Activated CD4-positive, CD25-positive, alpha-beta regulatory T cell treated with anti-CD3 and anti-CD28 coated beads, Interleukin-2, amount 50 U/mL, for 16 hours (primary cell): Measurements from ENCODE around the gene GMPR2.

Source experiments
- DNase-seq: peaks from one replicate; pipeline ENCODE4 v3.0.0-alpha.2; 2020; ENCODE audit warnings: low read depth, low spot score

The GMPR2 gene

DNA sequence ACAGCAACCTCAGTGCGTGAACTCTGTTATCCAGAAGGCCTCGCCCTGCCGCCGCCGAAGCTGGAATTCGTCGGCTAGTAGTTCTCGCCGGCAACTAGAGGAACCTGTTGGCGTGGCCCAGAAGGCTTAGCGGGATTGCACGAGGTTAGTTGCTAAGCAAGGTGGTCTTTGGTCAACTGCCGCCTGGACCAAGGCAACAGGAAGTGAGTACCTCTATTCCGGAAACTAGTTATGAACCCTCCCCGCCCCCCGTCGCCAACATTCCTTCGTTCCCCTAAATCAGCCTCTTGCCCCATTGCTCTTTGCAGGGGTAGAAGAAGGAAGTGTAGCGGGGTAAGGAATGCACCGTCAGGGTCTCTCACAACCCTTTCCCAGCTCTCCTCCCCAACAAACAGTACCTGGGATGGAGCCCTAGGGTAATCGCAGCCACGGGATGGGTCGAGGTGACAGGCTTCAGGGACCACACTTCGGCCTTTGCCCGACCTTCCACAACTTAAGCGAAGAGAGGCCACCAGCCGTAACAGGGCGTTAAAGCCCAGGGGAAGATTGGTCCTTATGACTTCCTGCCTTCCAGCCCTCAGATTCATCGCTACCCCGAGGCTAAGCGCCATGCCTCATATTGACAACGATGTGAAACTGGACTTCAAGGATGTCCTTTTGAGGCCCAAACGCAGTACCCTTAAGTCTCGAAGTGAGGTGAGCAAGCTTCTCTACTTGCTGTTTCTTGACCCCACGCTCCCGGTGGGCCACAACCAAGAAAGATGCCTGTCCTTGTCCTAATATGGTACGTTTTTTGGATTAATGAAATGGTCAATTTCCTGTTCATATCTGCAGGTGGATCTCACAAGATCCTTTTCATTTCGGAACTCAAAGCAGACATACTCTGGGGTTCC, at the start of gene GMPR2:
TSS of gene GMPR2 (plus strand) at position 285 of the 893 bp plus-strand sequence. CDS start at position 610, 325 bp downstream.
- DNase-seq, result no peak

DNA sequence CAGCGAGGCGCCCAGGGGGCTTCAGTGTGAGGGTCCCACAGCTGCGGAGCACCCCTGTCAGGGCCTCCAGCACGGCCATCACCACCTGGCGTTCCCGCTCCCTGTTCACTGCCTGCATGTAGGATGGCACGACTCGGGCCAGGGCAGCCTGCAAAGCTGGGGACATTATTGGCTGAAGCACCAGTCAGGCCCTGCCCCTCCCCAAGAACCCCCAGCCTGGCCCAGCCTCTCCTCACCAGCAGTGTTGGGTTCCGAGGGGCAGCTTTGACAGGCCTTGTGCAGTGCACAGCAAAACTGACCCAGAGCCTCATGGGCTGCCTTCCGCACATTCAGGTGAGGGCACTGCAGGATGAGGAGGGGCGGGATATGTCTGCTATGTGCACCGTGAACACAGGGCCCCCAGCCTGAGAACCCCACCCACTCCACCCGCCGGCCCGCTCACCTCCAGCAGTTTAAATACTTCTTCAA, 49.7 kb upstream of the GMPR2 start:
- DNase-seq, result no peak

DNA sequence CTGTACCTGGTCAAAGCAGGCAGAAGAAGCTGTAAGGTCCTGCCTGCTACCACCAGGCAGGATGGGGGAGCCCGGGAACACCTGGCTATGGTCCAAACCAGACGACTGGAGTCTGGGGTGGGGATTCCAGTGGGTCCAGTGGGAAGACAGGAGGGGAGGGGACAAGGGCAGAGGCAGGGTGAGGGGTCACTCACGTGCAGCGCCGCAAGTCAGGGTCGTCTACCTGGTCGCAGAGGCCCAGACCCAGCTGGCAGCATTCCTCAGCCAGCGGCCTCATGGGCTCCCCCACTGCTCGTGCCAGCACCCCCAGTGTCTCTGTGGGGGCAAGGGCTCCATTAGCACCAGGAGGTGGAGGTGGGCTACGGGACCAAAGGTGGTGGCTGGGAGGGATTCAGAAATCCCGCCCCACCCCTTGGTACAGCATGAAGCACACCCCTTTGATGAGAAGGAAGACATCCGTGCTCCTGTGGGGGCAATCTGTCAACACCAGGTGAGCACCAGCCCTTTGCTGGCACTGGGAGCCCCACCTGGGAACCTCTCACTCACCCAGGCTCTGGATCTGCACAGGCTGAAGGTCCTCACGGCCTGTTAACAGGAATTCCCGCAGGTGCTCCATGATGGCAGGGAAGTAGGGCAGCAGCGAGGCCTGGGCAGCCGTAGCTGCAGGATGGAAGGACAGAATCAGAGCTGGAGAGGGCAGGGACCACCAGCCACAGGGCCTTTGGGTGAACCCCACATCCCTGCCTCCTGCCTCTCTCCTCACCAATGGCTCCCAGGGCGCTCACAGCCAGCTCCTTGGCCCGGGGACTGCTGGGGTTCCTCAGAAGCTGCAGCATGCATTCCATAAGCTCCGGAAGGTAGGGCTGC, 48.4 kb upstream of the GMPR2 start:
- no peak for DNase-seq

GRCh38 chr14:24185026-24185425, 47.7 kb upstream of the GMPR2 start:
- DNase-seq, result no peak

- no peak for DNase-seq
These were observed 47.0 kb upstream of the GMPR2 start for GRCh38 chr14:24185741-24186140.

- DNase-seq, result no peak
These were observed 45.7 kb upstream of the GMPR2 start for GRCh38 chr14:24186831-24187538.

DNA sequence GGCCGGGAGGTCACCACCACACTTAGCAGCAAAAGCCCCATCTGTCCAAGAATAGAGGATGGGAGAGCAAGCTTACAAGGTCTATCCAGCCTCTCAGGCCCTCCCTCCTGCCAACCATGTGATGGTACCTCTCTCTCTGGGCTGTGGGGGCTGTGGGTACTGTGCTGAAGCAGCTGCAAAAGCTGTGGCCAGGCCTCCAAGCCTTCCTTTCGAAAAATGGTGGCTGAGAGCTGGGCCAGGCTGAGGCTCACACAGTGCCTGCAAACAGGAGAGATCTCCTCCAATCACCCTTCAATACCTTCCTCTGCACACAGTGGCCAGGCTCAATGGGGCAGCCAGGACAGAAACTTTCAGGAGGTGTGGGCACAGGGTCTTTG, 45.2 kb upstream of the GMPR2 start:
- DNase-seq, result no peak

DNA sequence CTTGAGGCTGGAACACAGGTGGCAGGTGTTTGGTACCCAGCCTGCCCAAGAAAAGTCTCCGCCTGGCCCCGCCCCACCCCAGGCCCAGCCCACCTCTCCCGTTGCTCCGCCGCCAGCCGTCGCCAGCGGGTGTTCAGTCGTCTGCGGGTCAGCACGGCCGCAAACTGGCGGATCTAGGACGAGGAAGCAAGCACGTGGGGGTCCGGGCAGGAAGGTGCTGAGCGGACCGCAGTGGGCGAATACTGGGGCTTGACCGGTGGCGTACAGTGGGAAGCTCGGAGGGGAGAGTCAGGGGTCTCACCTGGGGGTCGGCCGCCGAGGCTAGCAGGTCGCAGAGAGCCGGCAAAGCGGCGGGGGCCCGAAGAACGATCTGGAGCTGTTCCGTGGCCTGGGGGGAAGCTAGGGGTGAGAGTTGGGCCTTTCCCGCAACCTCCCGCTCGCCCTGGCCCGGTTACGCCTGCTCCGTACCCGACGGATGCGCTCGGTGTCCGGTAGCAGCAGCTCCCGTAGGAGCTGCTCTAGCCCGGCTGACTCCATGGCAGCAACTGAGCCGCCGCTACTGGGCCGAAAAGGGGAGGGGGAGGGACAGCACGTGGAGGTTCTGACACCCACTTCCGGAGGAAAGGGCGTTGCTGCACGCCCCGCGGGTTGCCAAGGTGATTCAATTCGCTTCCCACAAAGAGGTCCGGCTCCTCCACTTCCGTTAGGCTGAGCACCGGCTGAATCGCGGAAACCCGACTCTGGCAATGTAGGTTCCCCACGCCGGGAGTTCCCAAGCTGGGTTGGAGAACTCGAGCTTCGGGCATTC, 44.3 kb upstream of the GMPR2 start, which contains the start of gene IPO4:
TSS of gene IPO4 (minus strand) at position 566 of the 808 bp plus-strand sequence. CDS start at position 537, 29 bp downstream.
- peak; percentile 93 for DNase-seq

DNA sequence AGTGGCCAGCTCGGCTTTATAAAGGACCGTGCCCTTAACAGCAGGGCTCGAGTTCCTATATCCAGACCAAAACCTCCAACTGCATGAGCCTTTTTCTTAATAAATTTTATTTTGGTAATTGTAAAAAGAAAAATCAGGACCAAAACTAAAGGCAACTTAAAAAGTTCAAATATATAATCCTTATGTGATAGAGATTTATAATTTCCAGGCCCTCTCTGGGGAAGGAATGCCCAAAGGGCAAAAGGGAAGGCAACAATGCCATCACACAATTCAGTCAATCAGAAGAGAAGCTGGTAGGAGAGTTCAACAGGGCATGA, 43.7 kb upstream of the GMPR2 start:
- DNase-seq, result no peak

DNA sequence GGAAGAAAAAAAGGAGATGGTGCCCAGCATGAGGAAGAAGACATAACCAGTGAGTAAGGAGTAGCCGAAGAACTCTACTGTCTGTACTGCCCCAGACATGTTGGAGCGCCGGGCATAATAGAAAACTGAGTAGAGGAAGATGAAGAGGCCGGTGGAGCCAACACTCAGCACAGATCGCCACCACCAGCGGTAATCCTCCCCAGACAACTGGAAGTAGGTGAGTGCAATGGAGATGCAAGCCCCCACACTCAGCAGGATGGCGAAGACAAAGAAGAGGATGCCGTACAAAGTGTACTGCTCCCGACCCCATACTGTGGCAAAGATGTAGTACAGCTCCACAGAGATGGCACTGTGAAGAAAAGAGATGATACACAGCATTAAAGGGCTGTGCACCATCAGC, 43.3 kb upstream of the GMPR2 start:
- no peak for DNase-seq

DNA sequence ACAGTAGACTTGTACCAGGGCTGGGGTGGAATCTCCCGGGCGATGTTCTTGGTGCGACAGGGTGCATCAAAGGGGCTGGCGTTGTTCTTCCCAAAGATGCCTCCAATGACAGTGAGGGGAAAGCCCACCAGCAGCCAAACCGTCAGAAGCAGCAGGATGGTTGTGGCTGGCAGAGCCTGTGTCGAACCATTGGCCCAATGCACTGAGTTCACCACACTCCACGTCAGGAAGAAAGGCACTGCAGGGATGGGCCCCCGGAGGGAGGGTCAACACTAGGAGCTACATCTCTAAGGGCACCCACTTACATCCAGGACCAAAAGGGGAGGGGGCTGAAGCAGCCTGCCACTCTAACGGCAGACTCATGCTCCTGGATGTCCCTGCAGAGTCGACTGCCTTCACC, 42.3 kb upstream of the GMPR2 start:
- DNase-seq, result no peak

- no peak for DNase-seq
These were observed 39.8 kb upstream of the GMPR2 start for GRCh38 chr14:24192933-24193332.

- DNase-seq, result no peak
These were observed 38.4 kb upstream of the GMPR2 start for GRCh38 chr14:24194186-24194872.

DNA sequence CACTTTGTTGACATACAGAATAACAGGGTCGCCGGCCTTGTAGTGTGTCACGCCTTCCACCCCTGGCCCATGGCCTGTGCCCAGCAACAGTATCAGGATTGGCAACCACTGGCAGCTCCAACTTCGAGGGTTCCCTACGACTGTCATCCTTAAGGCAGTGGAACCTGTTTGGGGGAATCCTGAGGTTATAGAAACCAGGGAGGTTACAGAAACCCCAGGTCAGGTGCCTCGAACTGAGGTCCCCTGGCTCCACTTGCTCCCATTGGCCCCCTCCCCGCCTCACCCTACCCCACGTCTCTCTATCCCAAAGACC, 37.9 kb upstream of the GMPR2 start:
- no peak for DNase-seq

- peak; percentile 73 for DNase-seq
These were observed 37.3 kb upstream of the GMPR2 start, which contains the start of gene TM9SF1 for GRCh38 chr14:24195186-24196070. TM9SF1 (minus strand) TSS chr14:24195441; CDS start chr14:24195019, 422 bp downstream.

GRCh38 chr14:24196071-24197055, 36.4 kb upstream of the GMPR2 start:
- DNase-seq, result no peak

DNA sequence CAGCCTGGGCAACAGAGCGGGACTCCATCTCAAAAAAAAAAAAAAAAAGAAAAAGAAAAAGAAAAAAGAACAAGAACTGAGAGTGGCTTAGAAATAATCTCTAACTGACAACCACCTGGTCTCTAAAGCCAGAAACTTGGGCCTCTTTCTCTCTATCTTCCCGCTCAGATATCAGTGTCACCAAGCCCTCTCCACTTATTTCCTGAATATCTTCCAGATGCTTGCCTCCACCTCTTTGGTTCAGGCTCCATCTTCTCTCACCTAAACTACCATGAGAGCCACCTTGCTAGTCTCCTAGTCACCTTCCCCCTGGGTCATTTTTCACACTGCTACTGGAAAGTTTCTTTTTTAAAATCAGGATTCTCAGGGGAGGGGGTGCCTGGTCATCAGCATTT, 35.7 kb upstream of the GMPR2 start:
- DNase-seq, result no peak

GRCh38 chr14:24198814-24199524, 33.8 kb upstream of the GMPR2 start:
- DNase-seq, result no peak
